Trophoblast cell (in vitro differentiated cells and primary cell): Measurements from ENCODE around the gene INAFM1. TPM values are rescaled to one million over a fixed set of nuclear protein-coding genes. Genes with fewer than 3 reads are reported as not detected.

Experiments used
- DNase-seq, 2 donors: peaks; one replicate each; pipeline ENCODE4 v3.0.0-alpha.2; 2016
- H2AFZ ChIP-seq: 2 replicates; pipeline ENCODE4 v1.6.1; 2013; ENCODE audit warnings: low read length, moderate library complexity, mild to moderate bottlenecking; ENCODE audit not compliant: insufficient read depth, poor library complexity
- H2AK5ac ChIP-seq: 2 replicates; pipeline ENCODE4 v1.6.1; 2013; ENCODE audit warnings: mild to moderate bottlenecking, low read length
- H2BK120ac ChIP-seq: 2 replicates; pipeline ENCODE4 v1.6.1; 2013; ENCODE audit warnings: low read length, mild to moderate bottlenecking, moderate library complexity; ENCODE audit not compliant: insufficient read depth, poor library complexity
- H2BK12ac ChIP-seq: 2 replicates; pipeline ENCODE4 v1.6.1; 2013; ENCODE audit warnings: mild to moderate bottlenecking, low read length, moderate library complexity
- H2BK5ac ChIP-seq: 2 replicates; pipeline ENCODE4 v1.6.1; 2013; ENCODE audit warnings: low read length, low read depth, moderate library complexity, mild to moderate bottlenecking; ENCODE audit not compliant: poor library complexity
- H3K14ac ChIP-seq: 2 replicates; pipeline ENCODE4 v1.6.1; 2013; ENCODE audit warnings: mild to moderate bottlenecking, low read length
- H3K18ac ChIP-seq: 2 replicates; pipeline ENCODE4 v1.6.1; 2013; ENCODE audit warnings: mild to moderate bottlenecking, low read length
- H3K23ac ChIP-seq: 2 replicates; pipeline ENCODE4 v1.6.1; 2013; ENCODE audit warnings: low read length
- H3K27ac ChIP-seq: 2 replicates; pipeline ENCODE4 v1.5.1; 2013; ENCODE audit warnings: low read depth, mild to moderate bottlenecking, inconsistent platforms, low read length, moderate library complexity
- H3K27me3 ChIP-seq: 2 replicates; pipeline ENCODE4 v1.6.1; 2013; ENCODE audit warnings: inconsistent platforms, mild to moderate bottlenecking, low read length, moderate library complexity; ENCODE audit not compliant: insufficient read depth
- H3K36me3 ChIP-seq, 2 experiments: 1 replicate in 1 of 2; 2 replicates in 1 of 2; pipeline ENCODE4 v1.6.1; 2013; ENCODE audit warnings: low read length in 2 of 2, mild to moderate bottlenecking in 2 of 2, moderate library complexity in 1 of 2; ENCODE audit not compliant: insufficient read depth in 2 of 2, control insufficient read depth in 1 of 2
- H3K4ac ChIP-seq: 2 replicates; pipeline ENCODE4 v1.6.1; 2013; ENCODE audit warnings: low read depth, mild to moderate bottlenecking, low read length, moderate library complexity
- H3K4me1 ChIP-seq, 2 experiments: 1 replicate in 1 of 2; 2 replicates in 1 of 2; pipeline ENCODE4 v1.6.1; 2013; ENCODE audit warnings: low read length in 2 of 2, mild to moderate bottlenecking in 2 of 2, moderate library complexity in 1 of 2; ENCODE audit not compliant: insufficient read depth in 2 of 2, control insufficient read depth in 1 of 2
- H3K4me2 ChIP-seq: 2 replicates; pipeline ENCODE4 v1.6.1; 2013; ENCODE audit warnings: inconsistent platforms, mild to moderate bottlenecking, low read length, moderate library complexity
- H3K4me3 ChIP-seq: 2 replicates; pipeline ENCODE4 v1.5.1; 2013; ENCODE audit warnings: mild to moderate bottlenecking, low read depth, low read length, inconsistent platforms
- H3K79me1 ChIP-seq: one replicate; pipeline ENCODE4 v1.6.1; 2013; ENCODE audit warnings: low read length
- H3K79me2 ChIP-seq: 2 replicates; pipeline ENCODE4 v1.6.1; 2013; ENCODE audit warnings: low read length, mild to moderate bottlenecking; ENCODE audit not compliant: control insufficient read depth, insufficient read depth, poor library complexity
- H3K9ac ChIP-seq: 2 replicates; pipeline ENCODE4 v1.6.1; 2013; ENCODE audit warnings: mild to moderate bottlenecking, low read length
- H3K9me3 ChIP-seq: 2 replicates; pipeline ENCODE4 v1.6.1; 2013; ENCODE audit warnings: low read depth, mild to moderate bottlenecking, control low read depth, inconsistent platforms, low read length; ENCODE audit not compliant: insufficient read depth
- H4K12ac ChIP-seq: 2 replicates; pipeline ENCODE4 v1.6.1; 2013; ENCODE audit warnings: low read depth, mild to moderate bottlenecking, low read length, moderate library complexity
- H4K8ac ChIP-seq: 2 replicates; pipeline ENCODE4 v1.6.1; 2013; ENCODE audit warnings: low read depth, mild to moderate bottlenecking, low read length, moderate library complexity
- H4K91ac ChIP-seq: one replicate; pipeline ENCODE4 v1.6.1; 2013; ENCODE audit warnings: low read depth, mild to moderate bottlenecking, low read length, moderate library complexity
- WGBS: extraction: QIAGEN DNeasy Blood & Tissue Kit; methylation state at CpG from one replicate; pipeline ENCODE4 v1.1.7; 2013; ENCODE audit warnings: missing lambda C conversion rate; ENCODE audit not compliant: insufficient read length, insufficient coverage; ENCODE audit errors: extremely low coverage; 5-methylcytosine and 5-hydroxymethylcytosine counted together
- polyA plus RNA-seq: library from polyadenylated mRNA; stranded (reverse); fragments of 200-250 nt; gene quantifications from 2 replicates; pipeline ENCODE4 v1.2.3, GENCODE V29; 2013

Gene INAFM1
- polyA plus RNA-seq, result 13.7 and 14.5 TPM in 2 replicates

DNA sequence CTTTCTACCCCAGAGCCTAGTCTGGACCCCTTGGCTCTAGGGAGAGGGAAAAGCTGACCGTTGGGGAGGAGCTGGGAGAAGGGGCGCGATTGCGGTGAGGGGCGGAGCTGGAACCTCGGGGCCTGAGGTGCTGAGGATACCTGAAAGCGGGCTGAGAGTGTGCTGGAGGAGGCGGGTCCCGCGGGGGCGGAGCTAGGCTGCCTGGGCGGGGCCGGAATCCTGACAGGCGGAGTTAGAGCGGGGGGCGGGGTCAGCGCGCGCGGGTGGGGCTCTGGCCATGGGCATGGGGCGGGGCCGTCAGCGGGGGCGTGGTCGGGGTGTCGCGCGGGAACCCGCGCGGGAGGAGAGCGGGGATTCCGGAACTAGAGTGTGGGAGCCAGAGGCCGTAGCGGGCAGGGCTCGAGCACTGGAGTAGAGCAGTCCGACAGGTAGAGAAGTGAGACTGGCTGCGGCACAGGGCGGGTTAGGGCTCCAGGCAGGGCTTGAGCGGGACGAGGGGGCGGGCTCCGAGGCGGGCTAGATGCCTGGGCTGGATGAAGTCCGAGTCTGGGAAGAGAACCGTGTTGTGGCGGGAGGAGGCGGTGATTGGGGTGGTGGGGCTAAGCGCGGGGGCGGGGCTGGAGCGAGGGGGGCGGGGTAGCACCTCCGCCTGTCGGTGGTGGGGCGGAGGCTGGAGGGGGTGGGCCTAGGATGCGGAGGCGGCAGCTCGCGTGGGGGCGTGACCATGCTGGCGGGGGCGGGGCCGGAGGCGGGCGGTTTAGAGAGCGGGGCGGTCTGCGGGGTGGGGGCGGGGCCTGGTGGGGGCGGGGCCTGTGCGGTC, at the start of gene INAFM1:
Gene INAFM1 (plus strand): TSS at position 815 of the 820 bp plus-strand sequence. CDS start 35 bp downstream, outside the sequence.
- H3K4me2 ChIP-seq, result peak within 1 kb of the TSS; percentile 90
- no CpG with 5 or more reads among the region's 72 CpGs for WGBS

GRCh38 chr19:47225746-47226425, 48.8 kb upstream of the INAFM1 start:
- peak overlapping the region; percentile 73 for H4K8ac ChIP-seq
- H3K79me2 ChIP-seq, result peaks cover 16% of the 10 kb centered on the region
- H4K12ac ChIP-seq, result peak overlapping the region; percentile 47
- H2AK5ac ChIP-seq, result no peak overlapping the region
- H3K27ac ChIP-seq, result peak overlapping the region; percentile 98
- peak overlapping the region; percentile 77 for H2BK120ac ChIP-seq
- peak overlapping the region; percentile 96 for H4K91ac ChIP-seq
- H3K14ac ChIP-seq, result peak overlapping the region; percentile 23
- peaks cover 18 to 21% of the 10 kb centered on the region in 2 experiments for H3K36me3 ChIP-seq
- H3K4me3 ChIP-seq, result peak overlapping the region; percentile 32
- peak overlapping the region; percentile 47 for H2BK12ac ChIP-seq
- peak overlapping the region; percentile 65 for H3K9ac ChIP-seq
- H2BK5ac ChIP-seq, result peak overlapping the region; percentile 64
- peaks cover 36% of the 10 kb centered on the region for H3K79me1 ChIP-seq
- DNase-seq, result peak; percentile 82 to 92
- no peaks in the 10 kb centered on the region for H3K27me3 ChIP-seq
- peaks cover 17 to 32% of the 10 kb centered on the region in 2 experiments for H3K4me1 ChIP-seq
- WGBS, result no CpG with 5 or more reads among the region's 59 CpGs
- H3K4ac ChIP-seq, result peak overlapping the region; percentile 53
- peak overlapping the region; percentile 44 for H2AFZ ChIP-seq
- H3K23ac ChIP-seq, result no peak overlapping the region
- H3K4me2 ChIP-seq, result peak overlapping the region; percentile 85
- peak overlapping the region; percentile 58 for H3K18ac ChIP-seq
- no peaks in the 10 kb centered on the region for H3K9me3 ChIP-seq

More for the DNA sequence above, at the start of gene INAFM1:
- H2AK5ac ChIP-seq, result peak within 1 kb of the TSS; percentile 84
- H3K9ac ChIP-seq, result peak within 1 kb of the TSS; percentile 96
- H2BK12ac ChIP-seq, result no peak within 1 kb of the TSS
- peak within 1 kb of the TSS; percentile 96 for H2BK120ac ChIP-seq
- peak within 1 kb of the TSS; percentile 89 for H4K12ac ChIP-seq
- peaks cover 16 to 25% of the 10 kb centered on the region in 2 experiments for H3K4me1 ChIP-seq
- peak; percentile 91 to 96 for DNase-seq
- peak within 1 kb of the TSS; percentile 86 for H2BK5ac ChIP-seq
- H3K27me3 ChIP-seq, result no peaks in the 10 kb centered on the region
- peak within 1 kb of the TSS; percentile 85 for H3K4ac ChIP-seq
- peak within 1 kb of the TSS; percentile 97 for H3K14ac ChIP-seq
- H4K91ac ChIP-seq, result peak within 1 kb of the TSS; percentile 95
- no peak within 1 kb of the TSS for H3K23ac ChIP-seq
- H4K8ac ChIP-seq, result peak within 1 kb of the TSS; percentile 94
- H3K79me1 ChIP-seq, result peaks cover 19% of the 10 kb centered on the region
- peaks cover 3% of the 10 kb centered on the region for H3K9me3 ChIP-seq
- H3K36me3 ChIP-seq, result peaks cover 24 to 30% of the 10 kb centered on the region in 2 experiments
- H3K27ac ChIP-seq, result peak within 1 kb of the TSS; percentile 97
- H3K4me3 ChIP-seq, result peak within 1 kb of the TSS; percentile 79
- H2AFZ ChIP-seq, result peak within 1 kb of the TSS; percentile 97
- H3K79me2 ChIP-seq, result peaks cover 10% of the 10 kb centered on the region
- H3K18ac ChIP-seq, result peak within 1 kb of the TSS; percentile 97

DNA sequence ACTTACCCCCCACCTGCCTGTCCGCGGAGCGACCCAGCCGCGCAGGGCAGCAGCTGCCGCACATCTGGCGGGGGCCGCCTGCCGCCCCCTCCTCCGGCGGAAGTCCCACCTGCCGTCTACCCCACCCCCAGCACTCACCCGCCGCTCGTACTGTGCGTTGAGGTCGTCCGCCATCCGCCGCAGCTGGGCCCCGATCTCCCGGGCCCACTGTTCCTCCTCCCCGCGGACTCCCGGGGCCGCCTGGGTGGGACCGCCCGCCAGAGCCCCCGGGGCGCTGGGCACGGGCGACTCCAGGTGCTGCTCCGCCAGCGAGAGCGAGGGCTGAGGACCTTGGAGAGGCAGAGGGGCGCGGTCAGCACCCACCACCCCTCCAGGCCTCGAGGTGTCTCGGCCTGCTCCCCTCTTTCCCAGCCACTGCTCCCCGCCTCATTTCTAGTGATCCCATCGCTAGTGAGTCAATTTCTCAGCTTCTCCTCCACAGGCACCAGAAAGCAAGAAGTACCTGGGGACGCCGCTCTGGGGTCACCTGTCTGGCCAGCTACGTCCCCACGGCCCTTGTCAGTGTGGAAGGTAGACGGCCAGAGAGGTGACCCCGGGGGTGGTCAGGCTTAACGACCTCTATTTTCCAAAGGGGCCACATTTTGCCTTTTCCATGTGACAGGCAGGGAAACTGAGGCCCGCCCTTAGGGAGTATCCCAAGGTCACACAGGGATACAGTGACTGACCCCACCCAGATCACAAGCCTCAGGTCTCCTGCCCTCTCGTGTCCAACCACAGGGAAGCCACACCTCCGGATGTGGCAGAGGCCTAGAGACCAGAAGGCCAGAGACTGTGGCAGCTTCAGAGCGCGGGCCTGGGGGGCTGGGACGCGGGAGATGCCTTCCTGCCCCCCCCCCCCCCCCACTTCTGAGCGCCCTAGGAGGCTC, 48.0 kb upstream of the INAFM1 start:
- H4K8ac ChIP-seq, result peak overlapping the region; percentile 33
- peaks cover 42% of the 10 kb centered on the region for H3K79me1 ChIP-seq
- peak overlapping the region; percentile 32 for H3K4me3 ChIP-seq
- H2BK120ac ChIP-seq, result peak overlapping the region; percentile 77
- DNase-seq, result peak; percentile 49 to 57
- H2AK5ac ChIP-seq, result peak overlapping the region; percentile 55
- H4K12ac ChIP-seq, result peak overlapping the region; percentile 45
- H3K9me3 ChIP-seq, result no peaks in the 10 kb centered on the region
- H3K27ac ChIP-seq, result peak overlapping the region; percentile 98
- H2BK12ac ChIP-seq, result peak overlapping the region; percentile 68
- no CpG with 5 or more reads among the region's 56 CpGs for WGBS
- H2BK5ac ChIP-seq, result peak overlapping the region; percentile 64
- H3K9ac ChIP-seq, result peak overlapping the region; percentile 65
- H3K4me1 ChIP-seq, result peaks cover 22 to 37% of the 10 kb centered on the region in 2 experiments
- H3K14ac ChIP-seq, result peak overlapping the region; percentile 54
- no peaks in the 10 kb centered on the region for H3K27me3 ChIP-seq
- H2AFZ ChIP-seq, result peak overlapping the region; percentile 41
- peaks cover 10 to 13% of the 10 kb centered on the region in 2 experiments for H3K36me3 ChIP-seq
- H3K4me2 ChIP-seq, result peak overlapping the region; percentile 85
- H4K91ac ChIP-seq, result peak overlapping the region; percentile 96
- H3K23ac ChIP-seq, result no peak overlapping the region
- peak overlapping the region; percentile 70 for H3K4ac ChIP-seq
- H3K79me2 ChIP-seq, result peaks cover 21% of the 10 kb centered on the region
- H3K18ac ChIP-seq, result peak overlapping the region; percentile 82
